Endodermal cell (in vitro differentiated cells): Measurements from ENCODE around the gene MARCHF3. TPM values are rescaled to one million over a fixed set of nuclear protein-coding genes. Genes with fewer than 3 reads are reported as not detected.

Experiments
- DNase-seq: peaks from one replicate; pipeline ENCODE4 v3.0.0-alpha.2; 2017
- H3K27ac ChIP-seq: 2 replicates; pipeline ENCODE4 v1.5.1; 2013; ENCODE audit warnings: mild to moderate bottlenecking, low read depth, low read length, moderate library complexity
- H3K27me3 ChIP-seq: 2 replicates; pipeline ENCODE4 v1.6.1; 2013; ENCODE audit warnings: mild to moderate bottlenecking, low read length, moderate library complexity; ENCODE audit not compliant: insufficient read depth, control insufficient read depth, poor library complexity, severe bottlenecking
- H3K36me3 ChIP-seq: 2 replicates; pipeline ENCODE4 v1.7.0; 2013; ENCODE audit warnings: mild to moderate bottlenecking, low read length, moderate library complexity; ENCODE audit not compliant: control insufficient read depth, insufficient read depth
- H3K4me1 ChIP-seq: one replicate; pipeline ENCODE4 v1.7.0; 2013; ENCODE audit warnings: low read length; ENCODE audit not compliant: control insufficient read depth, insufficient read depth
- H3K4me3 ChIP-seq: 2 replicates; pipeline ENCODE4 v1.5.1; 2013; ENCODE audit warnings: mild to moderate bottlenecking, low read length, moderate library complexity
- H3K9ac ChIP-seq: 2 replicates; pipeline ENCODE4 v1.6.1; 2013; ENCODE audit warnings: mild to moderate bottlenecking, low read length, moderate library complexity; ENCODE audit not compliant: poor library complexity, severe bottlenecking; ENCODE audit errors: extremely low read depth
- H3K9me3 ChIP-seq: 2 replicates; pipeline ENCODE4 v1.6.1; 2013; ENCODE audit warnings: mild to moderate bottlenecking, low read length, moderate library complexity; ENCODE audit not compliant: control insufficient read depth
- H3K27ac Mint-ChIP-seq: 2 replicates; pipeline ENCODE4 v1.8.0; 2020; ENCODE audit warnings: mixed read lengths
- H3K27me3 Mint-ChIP-seq: 2 replicates; pipeline ENCODE4 v1.8.0; 2021; ENCODE audit warnings: mild to moderate bottlenecking, mixed read lengths; ENCODE audit not compliant: insufficient read depth
- H3K36me3 Mint-ChIP-seq: 2 replicates; pipeline ENCODE4 v1.8.0; 2020; ENCODE audit warnings: low read depth, mixed read lengths
- H3K4me1 Mint-ChIP-seq: 2 replicates; pipeline ENCODE4 v1.8.0; 2020; ENCODE audit warnings: mixed read lengths
- H3K4me3 Mint-ChIP-seq: 2 replicates; pipeline ENCODE4 v1.8.0; 2020; ENCODE audit warnings: mild to moderate bottlenecking, moderate library complexity, mixed read lengths
- H3K9me3 Mint-ChIP-seq: 2 replicates; pipeline ENCODE4 v1.8.0; 2020; ENCODE audit warnings: mild to moderate bottlenecking, mixed read lengths
- WGBS, 2 experiments: methylation state at CpG; one replicate each; pipeline versions ENCODE4 v1.1.5 to v1.1.7; 2013; ENCODE audit warnings: missing lambda C conversion rate in 2 of 2, mixed read lengths in 1 of 2; ENCODE audit not compliant: insufficient coverage in 1 of 2, insufficient read length in 1 of 2; 5-methylcytosine and 5-hydroxymethylcytosine counted together
- total RNA-seq, 2 donors: library from RNA; stranded (reverse); fragmentation: NEBNext Ultra II Directional in 1 of 2; extraction: Animal tissue kit (Norgen Biotek cat#: 25700) in 1 of 2; gene quantifications; 2 replicates in 1 of 2; 3 replicates in 1 of 2; pipeline ENCODE4 v1.2.1, GENCODE V29; 2021
- TF ChIP-seq, protein P1 (sequence below): fragments of 200-600 bp; sonication (generic); conservative IDR thresholded peaks from 2 replicates; pipeline ENCODE4 v1.5.0; 2021; ENCODE audit warnings: antibody characterized with exemption, mild to moderate bottlenecking

MARCHF3 gene
- total RNA-seq, 2 donors from 2014 or later, result 4.4 to 11.3 TPM

DNA sequence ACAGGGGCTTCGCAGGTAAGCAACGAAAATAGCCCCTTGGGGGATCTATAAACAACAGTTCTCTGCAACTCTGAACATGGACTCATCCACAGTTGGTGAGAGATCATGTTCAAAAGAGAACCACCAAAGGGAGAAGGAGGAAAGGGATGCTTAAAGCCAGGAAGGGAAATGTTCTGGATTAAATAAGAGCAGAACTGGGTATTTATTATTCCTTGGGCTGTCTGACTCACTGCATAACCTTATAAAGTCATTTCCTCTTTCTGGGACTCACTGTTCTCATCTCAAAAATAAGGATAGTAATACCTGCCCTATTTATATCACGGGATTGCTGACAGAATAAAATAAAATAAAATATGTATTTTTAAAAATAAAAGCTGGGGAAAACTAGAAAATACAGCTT is 11.2 kb upstream of the MARCHF3 start:
- Histone ChIP-seq H3K27ac (no peak overlapping the region), H3K9me3 (no peaks in the 10 kb centered on the region), H3K9ac (no peak overlapping the region), H3K4me1 (peaks cover 15% of the 10 kb centered on the region), H3K27me3 (peaks cover under 1% of the 10 kb centered on the region), H3K36me3 (no peaks in the 10 kb centered on the region), H3K4me3 (no peak overlapping the region)
- DNase-seq, result no peak
- WGBS, 2 experiments, result 58% methylated on average over 2 of the region's 3 CpGs
- H3K36me3 Mint-ChIP-seq, result no peaks in the 10 kb centered on the region
- no peak overlapping the region for H3K4me3 Mint-ChIP-seq
- H3K4me1 Mint-ChIP-seq, result peaks cover 33% of the 10 kb centered on the region
- H3K27me3 Mint-ChIP-seq, result no peaks in the 10 kb centered on the region
- TF ChIP-seq, protein P1, sequence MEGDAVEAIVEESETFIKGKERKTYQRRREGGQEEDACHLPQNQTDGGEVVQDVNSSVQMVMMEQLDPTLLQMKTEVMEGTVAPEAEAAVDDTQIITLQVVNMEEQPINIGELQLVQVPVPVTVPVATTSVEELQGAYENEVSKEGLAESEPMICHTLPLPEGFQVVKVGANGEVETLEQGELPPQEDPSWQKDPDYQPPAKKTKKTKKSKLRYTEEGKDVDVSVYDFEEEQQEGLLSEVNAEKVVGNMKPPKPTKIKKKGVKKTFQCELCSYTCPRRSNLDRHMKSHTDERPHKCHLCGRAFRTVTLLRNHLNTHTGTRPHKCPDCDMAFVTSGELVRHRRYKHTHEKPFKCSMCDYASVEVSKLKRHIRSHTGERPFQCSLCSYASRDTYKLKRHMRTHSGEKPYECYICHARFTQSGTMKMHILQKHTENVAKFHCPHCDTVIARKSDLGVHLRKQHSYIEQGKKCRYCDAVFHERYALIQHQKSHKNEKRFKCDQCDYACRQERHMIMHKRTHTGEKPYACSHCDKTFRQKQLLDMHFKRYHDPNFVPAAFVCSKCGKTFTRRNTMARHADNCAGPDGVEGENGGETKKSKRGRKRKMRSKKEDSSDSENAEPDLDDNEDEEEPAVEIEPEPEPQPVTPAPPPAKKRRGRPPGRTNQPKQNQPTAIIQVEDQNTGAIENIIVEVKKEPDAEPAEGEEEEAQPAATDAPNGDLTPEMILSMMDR, result no peak
- no peaks in the 10 kb centered on the region for H3K9me3 Mint-ChIP-seq
- H3K27ac Mint-ChIP-seq, result no peak overlapping the region

DNA sequence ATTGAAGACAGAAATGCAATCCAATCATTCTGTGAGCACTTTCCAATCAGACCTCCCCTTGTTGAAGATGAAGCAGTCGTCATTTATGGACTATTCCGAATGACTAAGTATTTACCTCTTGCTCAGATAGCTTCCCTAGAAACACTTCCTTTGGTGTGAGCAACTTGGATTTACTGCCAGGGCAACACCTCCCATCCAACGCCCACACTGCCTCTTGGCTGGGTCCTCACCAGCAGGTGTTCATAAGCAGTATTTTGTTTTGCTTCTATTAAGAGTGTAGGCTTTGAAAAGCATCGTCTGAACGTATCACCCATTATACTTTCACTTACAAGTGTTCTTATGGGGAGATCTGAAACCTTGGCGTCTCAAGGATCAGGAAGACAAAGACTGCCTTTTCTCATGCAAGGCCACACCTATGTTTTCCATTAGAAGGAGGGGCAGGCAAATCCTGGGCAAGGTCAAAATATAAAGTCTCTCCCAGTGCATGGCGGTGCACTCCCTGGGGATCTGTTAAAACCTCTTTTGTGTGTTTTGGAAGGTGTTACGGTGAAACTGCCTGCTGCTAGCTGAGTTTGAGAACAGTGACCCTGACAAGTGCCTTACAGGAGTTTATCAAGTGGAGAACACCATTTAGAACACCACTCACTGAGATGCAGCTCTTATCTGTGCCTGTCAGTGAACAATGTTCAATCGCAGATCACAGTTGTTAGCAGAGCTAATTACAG is 10.6 kb upstream of the MARCHF3 start:
- Mint-ChIP-seq H3K4me3 (no peak overlapping the region), H3K4me1 (peaks cover 33% of the 10 kb centered on the region), H3K27ac (peak overlapping the region; percentile 31), H3K36me3 (no peaks in the 10 kb centered on the region), H3K27me3 (peaks cover 4% of the 10 kb centered on the region), H3K9me3 (no peaks in the 10 kb centered on the region)
- Histone ChIP-seq H3K4me3 (peak overlapping the region; percentile 21), H3K9me3 (no peaks in the 10 kb centered on the region), H3K27me3 (no peaks in the 10 kb centered on the region), H3K27ac (no peak overlapping the region), H3K4me1 (peaks cover 10% of the 10 kb centered on the region), H3K9ac (no peak overlapping the region), H3K36me3 (no peaks in the 10 kb centered on the region)
- TF ChIP-seq, protein P1, result no peak
- DNase-seq, result peak; percentile 84
- 26 to 27% methylated on average over 2 to 9 of the region's 9 CpGs for WGBS, 2 experiments

DNA sequence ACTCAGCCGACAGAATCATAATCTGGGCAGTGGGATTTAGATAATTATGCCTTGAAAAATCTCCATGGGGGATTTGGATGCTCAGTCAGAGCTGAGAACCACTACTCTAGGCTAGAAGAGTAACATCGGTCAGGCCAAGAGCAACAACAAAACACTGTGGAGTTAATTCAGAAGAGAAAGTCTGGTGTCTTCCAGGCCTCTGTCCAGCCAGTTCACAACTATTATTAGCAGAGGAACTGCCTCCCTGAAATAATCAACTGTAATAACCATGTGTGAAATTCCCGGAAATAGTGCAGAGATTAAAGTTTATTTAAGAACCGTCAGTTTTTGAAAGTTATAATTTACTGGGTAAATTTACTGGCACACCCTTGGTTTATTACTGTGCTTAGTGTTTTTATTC is 8.2 kb upstream of the MARCHF3 start:
- TF ChIP-seq, protein P1, result no peak
- DNase-seq, result no peak
- Histone ChIP-seq H3K4me3 (no peak overlapping the region), H3K27me3 (peaks cover 1% of the 10 kb centered on the region), H3K9me3 (no peaks in the 10 kb centered on the region), H3K27ac (no peak overlapping the region), H3K9ac (no peak overlapping the region), H3K4me1 (peaks cover 10% of the 10 kb centered on the region), H3K36me3 (no peaks in the 10 kb centered on the region)
- WGBS, 2 experiments, result 88 to 100% methylated on average over 2 to 4 of the region's 4 CpGs
- Mint-ChIP-seq H3K4me3 (no peak overlapping the region), H3K27ac (no peak overlapping the region), H3K4me1 (peaks cover 32% of the 10 kb centered on the region), H3K27me3 (peaks cover 18% of the 10 kb centered on the region), H3K9me3 (no peaks in the 10 kb centered on the region), H3K36me3 (no peaks in the 10 kb centered on the region)
